H9 (cell line): Measurements from ENCODE around the gene DUS2. TPM values are rescaled to one million over a fixed set of nuclear protein-coding genes. Genes with fewer than 3 reads are reported as not detected.

ENCODE experiments used
- DNase-seq: peaks from one replicate; pipeline ENCODE4 v3.0.0-alpha.2; 2017
- H2AFZ ChIP-seq: one replicate; pipeline ENCODE4 v1.6.1; 2013; ENCODE audit warnings: mild to moderate bottlenecking, low read length, control low read depth, moderate library complexity
- H2AK5ac ChIP-seq: 2 replicates; pipeline ENCODE4 v1.6.1; 2013; ENCODE audit warnings: low read length, control low read depth, mixed read lengths; ENCODE audit not compliant: insufficient read length
- H2BK120ac ChIP-seq: one replicate; pipeline ENCODE4 v1.6.1; 2013; ENCODE audit warnings: low read depth, mild to moderate bottlenecking, low read length, control low read depth, inconsistent platforms; ENCODE audit not compliant: poor library complexity, severe bottlenecking
- H2BK12ac ChIP-seq: 2 replicates; pipeline ENCODE4 v1.6.1; 2013; ENCODE audit warnings: low read length, control low read depth, mixed read lengths, low read depth; ENCODE audit not compliant: insufficient read length
- H2BK15ac ChIP-seq: 2 replicates; pipeline ENCODE4 v1.6.1; 2013; ENCODE audit warnings: low read depth, low read length, control low read depth
- H2BK20ac ChIP-seq: one replicate; pipeline ENCODE4 v1.6.1; 2013; ENCODE audit warnings: low read depth, mild to moderate bottlenecking, low read length, control low read depth, inconsistent platforms; ENCODE audit not compliant: poor library complexity, severe bottlenecking
- H2BK5ac ChIP-seq: 2 replicates; pipeline ENCODE4 v1.6.1; 2013; ENCODE audit warnings: low read length, control low read depth, mixed read lengths; ENCODE audit not compliant: insufficient read length
- H3K14ac ChIP-seq: 2 replicates; pipeline ENCODE4 v1.6.1; 2013; ENCODE audit warnings: low read length, control low read depth; ENCODE audit not compliant: insufficient read depth
- H3K18ac ChIP-seq: 2 replicates; pipeline ENCODE4 v1.6.1; 2013; ENCODE audit warnings: low read depth, mild to moderate bottlenecking, mixed read lengths, low read length, control low read depth; ENCODE audit not compliant: insufficient read length
- H3K23ac ChIP-seq: 2 replicates; pipeline ENCODE4 v1.6.1; 2013; ENCODE audit warnings: low read length, control low read depth, mixed read lengths, low read depth; ENCODE audit not compliant: insufficient read length
- H3K23me2 ChIP-seq: 2 replicates; pipeline ENCODE4 v1.6.1; 2013; ENCODE audit warnings: low read depth, mild to moderate bottlenecking, mixed read lengths, low read length, control low read depth; ENCODE audit not compliant: insufficient read length, poor library complexity, severe bottlenecking
- H3K27ac ChIP-seq: 2 replicates; pipeline ENCODE4 v1.5.1; 2013; ENCODE audit warnings: low read length, control low read depth, mixed read lengths, low read depth; ENCODE audit not compliant: insufficient read length
- H3K27me3 ChIP-seq: 2 replicates; pipeline ENCODE4 v1.6.1; 2013; ENCODE audit warnings: low read length, control low read depth, inconsistent platforms; ENCODE audit not compliant: insufficient read depth
- H3K4ac ChIP-seq: 2 replicates; pipeline ENCODE4 v1.6.1; 2013; ENCODE audit warnings: low read depth, mild to moderate bottlenecking, control low read depth, inconsistent platforms, low read length, moderate library complexity
- H3K4me1 ChIP-seq: 2 replicates; pipeline ENCODE4 v1.6.1; 2013; ENCODE audit warnings: low read length, control low read depth, inconsistent platforms; ENCODE audit not compliant: insufficient read depth
- H3K4me2 ChIP-seq: 2 replicates; pipeline ENCODE4 v1.6.1; 2013; ENCODE audit warnings: low read length, control low read depth, mixed read lengths; ENCODE audit not compliant: insufficient read length, insufficient read depth
- H3K56ac ChIP-seq: 2 replicates; pipeline ENCODE4 v1.6.1; 2013; ENCODE audit warnings: low read depth, mild to moderate bottlenecking, mixed read lengths, low read length, control low read depth; ENCODE audit not compliant: insufficient read length
- H3K79me1 ChIP-seq: 2 replicates; pipeline ENCODE4 v1.6.1; 2013; ENCODE audit warnings: low read depth, mild to moderate bottlenecking, moderate library complexity, low read length, control low read depth, inconsistent platforms; ENCODE audit not compliant: insufficient read depth, poor library complexity, severe bottlenecking
- H3K79me2 ChIP-seq: 2 replicates; pipeline ENCODE4 v1.6.1; 2013; ENCODE audit warnings: low read length, control low read depth, inconsistent platforms; ENCODE audit not compliant: insufficient read depth
- H3K9ac ChIP-seq: 2 replicates; pipeline ENCODE4 v1.6.1; 2013; ENCODE audit warnings: low read length, control low read depth, mixed read lengths; ENCODE audit not compliant: insufficient read length; ENCODE audit errors: extremely low read depth
- H3K9me3 ChIP-seq: one replicate; pipeline ENCODE4 v1.6.1; 2013; ENCODE audit warnings: low read depth, low read length, inconsistent platforms; ENCODE audit not compliant: control insufficient read depth
- H3T11ph ChIP-seq: one replicate; pipeline ENCODE4 v1.6.1; 2013; ENCODE audit warnings: mild to moderate bottlenecking, low read length, control low read depth, inconsistent platforms
- H4K20me1 ChIP-seq: one replicate; pipeline ENCODE4 v1.6.1; 2013; ENCODE audit not compliant: control insufficient read depth, insufficient read length, insufficient read depth
- H4K5ac ChIP-seq: 2 replicates; pipeline ENCODE4 v1.6.1; 2013; ENCODE audit warnings: low read depth, mild to moderate bottlenecking, mixed read lengths, low read length, control low read depth; ENCODE audit not compliant: insufficient read length
- H4K8ac ChIP-seq: replicated peaks from 2 replicates; pipeline ENCODE4 v1.6.1; 2013; ENCODE audit warnings: low read length, control low read depth, mixed read lengths, low read depth; ENCODE audit not compliant: insufficient read length
- H4K91ac ChIP-seq: 2 replicates; pipeline ENCODE4 v1.6.1; 2013; ENCODE audit warnings: low read depth, mild to moderate bottlenecking, moderate library complexity, mixed read lengths, low read length, control low read depth; ENCODE audit not compliant: insufficient read length
- H3K27ac Mint-ChIP-seq, 3 experiments: 2 replicates in 2 of 3; 3 replicates in 1 of 3; pipeline ENCODE4 v1.8.0; 2020 to 2021; ENCODE audit warnings: mixed read lengths in 3 of 3, mild to moderate bottlenecking in 1 of 3, moderate library complexity in 1 of 3
- H3K27me3 Mint-ChIP-seq: 2 replicates; pipeline ENCODE4 v1.8.0; 2021; ENCODE audit warnings: low read depth, mild to moderate bottlenecking, moderate library complexity, mixed read lengths
- H3K36me3 Mint-ChIP-seq, 3 experiments: 2 replicates in 2 of 3; 3 replicates in 1 of 3; pipeline ENCODE4 v1.8.0; 2020 to 2021; ENCODE audit warnings: low read depth in 3 of 3, mixed read lengths in 3 of 3; ENCODE audit not compliant: insufficient read depth in 1 of 3
- H3K4me1 Mint-ChIP-seq, 2 experiments: 2 replicates each; pipeline ENCODE4 v1.8.0; 2020; ENCODE audit warnings: mixed read lengths in 2 of 2
- H3K4me3 Mint-ChIP-seq, 2 experiments: 2 replicates in 1 of 2; 3 replicates in 1 of 2; pipeline ENCODE4 v1.8.0; 2020 to 2021; ENCODE audit warnings: mild to moderate bottlenecking in 2 of 2, mixed read lengths in 2 of 2, moderate library complexity in 1 of 2
- H3K9me3 Mint-ChIP-seq, 2 experiments: 2 replicates in 1 of 2; 3 replicates in 1 of 2; pipeline ENCODE4 v1.8.0; 2020; ENCODE audit warnings: mild to moderate bottlenecking in 2 of 2, mixed read lengths in 2 of 2, moderate library complexity in 1 of 2
- WGBS: extraction: QIAGEN DNeasy Blood & Tissue Kit; methylation state at CpG from one replicate; pipeline ENCODE4 v1.1.7; 2013; ENCODE audit warnings: missing lambda C conversion rate, low lambda C conversion rate, mixed read lengths; ENCODE audit not compliant: insufficient read length; ENCODE audit errors: extremely low coverage; 5-methylcytosine and 5-hydroxymethylcytosine counted together
- total RNA-seq: library from RNA; stranded (reverse); gene quantifications from 2 replicates; pipeline ENCODE4 v1.2.1, GENCODE V29; 2021
- TF ChIP-seq, protein P1 (sequence below): fragments of 200-600 bp; sonication (generic); conservative IDR thresholded peaks from 3 replicates; pipeline ENCODE4 v1.8.0; 2021; ENCODE audit warnings: antibody characterized with exemption, mild to moderate bottlenecking

Gene DUS2
- total RNA-seq, 1 experiment from 2014 or later = 28.5 TPM

DNA sequence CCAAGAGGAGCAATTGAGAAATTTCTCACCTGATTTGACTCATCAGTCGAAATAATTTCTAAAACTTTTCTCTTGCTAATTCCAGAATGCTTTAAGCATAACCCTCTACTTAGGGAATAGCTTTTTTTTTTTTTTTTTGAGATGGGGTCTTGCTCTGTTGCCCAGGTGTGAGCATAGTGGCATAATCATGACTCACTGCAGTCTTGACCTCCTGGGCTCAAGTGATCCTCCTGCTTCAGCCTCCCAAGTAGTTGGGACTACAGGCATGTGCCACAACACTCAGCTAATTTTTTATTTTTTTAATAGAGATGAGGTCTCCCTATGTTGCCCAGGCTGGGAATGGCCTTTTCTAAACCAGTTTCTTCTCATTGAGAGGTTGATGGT is 48.4 kb downstream of the DUS2 start:
- DNase-seq = no peak
- no peaks in the 10 kb centered on the region for H3K79me2 ChIP-seq
- no peak overlapping the region for H4K5ac ChIP-seq
- no peaks in the 10 kb centered on the region for H3K4me1 ChIP-seq
- no peaks in the 10 kb centered on the region for H3K79me1 ChIP-seq
- H3K56ac ChIP-seq = no peak overlapping the region
- H4K8ac ChIP-seq = no peak overlapping the region
- H3K14ac ChIP-seq = no peak overlapping the region
- Mint-ChIP-seq H3K27ac (no peak overlapping the region), H3K36me3 (peaks cover 22 to 63% (median 57%) of the 10 kb centered on the region in 3 experiments), H3K9me3 (no peaks in the 10 kb centered on the region), H3K4me3 (no peak overlapping the region), H3K4me1 (no peaks in the 10 kb centered on the region), H3K27me3 (no peaks in the 10 kb centered on the region)
- H3K4me2 ChIP-seq = no peak overlapping the region
- no peak overlapping the region for H3K23ac ChIP-seq
- no peak overlapping the region for H2AK5ac ChIP-seq
- no peak overlapping the region for H3K27ac ChIP-seq
- H3K18ac ChIP-seq = no peak overlapping the region
- no peak overlapping the region for H3K9ac ChIP-seq
- no peaks in the 10 kb centered on the region for H3K27me3 ChIP-seq
- H4K91ac ChIP-seq = no peak overlapping the region
- no peak overlapping the region for H2AFZ ChIP-seq
- no peak overlapping the region for H2BK20ac ChIP-seq
- H3K9me3 ChIP-seq = no peaks in the 10 kb centered on the region
- no peaks in the 10 kb centered on the region for H4K20me1 ChIP-seq
- H3K23me2 ChIP-seq = no peaks in the 10 kb centered on the region
- H2BK120ac ChIP-seq = no peak overlapping the region
- H2BK5ac ChIP-seq = no peak overlapping the region
- H3K4ac ChIP-seq = no peak overlapping the region
- no peak overlapping the region for H2BK15ac ChIP-seq
- TF ChIP-seq, protein P1, sequence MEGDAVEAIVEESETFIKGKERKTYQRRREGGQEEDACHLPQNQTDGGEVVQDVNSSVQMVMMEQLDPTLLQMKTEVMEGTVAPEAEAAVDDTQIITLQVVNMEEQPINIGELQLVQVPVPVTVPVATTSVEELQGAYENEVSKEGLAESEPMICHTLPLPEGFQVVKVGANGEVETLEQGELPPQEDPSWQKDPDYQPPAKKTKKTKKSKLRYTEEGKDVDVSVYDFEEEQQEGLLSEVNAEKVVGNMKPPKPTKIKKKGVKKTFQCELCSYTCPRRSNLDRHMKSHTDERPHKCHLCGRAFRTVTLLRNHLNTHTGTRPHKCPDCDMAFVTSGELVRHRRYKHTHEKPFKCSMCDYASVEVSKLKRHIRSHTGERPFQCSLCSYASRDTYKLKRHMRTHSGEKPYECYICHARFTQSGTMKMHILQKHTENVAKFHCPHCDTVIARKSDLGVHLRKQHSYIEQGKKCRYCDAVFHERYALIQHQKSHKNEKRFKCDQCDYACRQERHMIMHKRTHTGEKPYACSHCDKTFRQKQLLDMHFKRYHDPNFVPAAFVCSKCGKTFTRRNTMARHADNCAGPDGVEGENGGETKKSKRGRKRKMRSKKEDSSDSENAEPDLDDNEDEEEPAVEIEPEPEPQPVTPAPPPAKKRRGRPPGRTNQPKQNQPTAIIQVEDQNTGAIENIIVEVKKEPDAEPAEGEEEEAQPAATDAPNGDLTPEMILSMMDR = no peak
- WGBS = no CpG with 5 or more reads among the region's 1 CpG
- no peak overlapping the region for H2BK12ac ChIP-seq
- H3T11ph ChIP-seq = no peak overlapping the region
